Thyroid gland (tissue), 4 donors: ENCODE results near the gene ARGLU1. TPM values are rescaled to one million over a fixed set of nuclear protein-coding genes. Genes with fewer than 3 reads are reported as not detected.

Source experiments
- DNase-seq, 2 donors: peaks; one replicate each; pipeline ENCODE4 v3.0.0-alpha.2; 2019
- H3K27ac ChIP-seq, 3 donors: fragments of 200-600 bp; sonication (generic); 1 replicate in 2 of 3; 2 replicates in 1 of 3; pipeline ENCODE4 v1.5.1; 2016 to 2019; ENCODE audit warnings: mild to moderate bottlenecking in 1 of 3, moderate library complexity in 1 of 3
- H3K27me3 ChIP-seq: fragments of 200-600 bp; sonication (generic); one replicate; pipeline ENCODE4 v1.5.1; 2019
- H3K36me3 ChIP-seq, 2 donors: fragments of 200-600 bp; sonication (generic); one replicate each; pipeline ENCODE4 v1.5.1; 2016 to 2019
- H3K4me1 ChIP-seq, 2 donors: fragments of 200-600 bp; sonication (generic); one replicate each; pipeline ENCODE4 v1.5.1; 2017 to 2019
- H3K4me3 ChIP-seq, 3 donors: fragments of 200-600 bp; sonication (generic); replicated peaks in 1 of 3; 1 replicate in 2 of 3; 2 replicates in 1 of 3; pipeline ENCODE4 v1.5.1; 2016; ENCODE audit warnings: mild to moderate bottlenecking in 1 of 3
- H3K9me3 ChIP-seq: fragments of 200-600 bp; sonication (generic); one replicate; pipeline ENCODE4 v1.5.1; 2017
- CTCF ChIP-seq, 6 experiments: fragments of 200-600 bp in 3 of 6; fragments of 450-650 bp in 3 of 6; sonication (generic) in 3 of 6; IDR thresholded peaks; one replicate each; pipeline ENCODE4 v1.5.1; 2016 to 2019; ENCODE audit warnings: antibody characterized with exemption in 6 of 6, mild to moderate bottlenecking in 2 of 6, inconsistent platforms in 1 of 6, moderate library complexity in 1 of 6
- POLR2A ChIP-seq, 2 donors: fragments of 450-650 bp; IDR thresholded peaks; one replicate each; pipeline ENCODE4 v1.6.1; 2017; ENCODE audit warnings: antibody characterized with exemption in 2 of 2, mild to moderate bottlenecking in 2 of 2, moderate library complexity in 1 of 2
- WGBS, 2 donors: methylation state at CpG; one replicate each; pipeline ENCODE4 v1.1.5; 2017; 5-methylcytosine and 5-hydroxymethylcytosine counted together
- intact Hi-C: fragments of 100-400 bp; cut with DNase I; formaldehyde crosslinking; loops from one replicate; pipeline ENCODE4 v1.15.1; 2023
- total RNA-seq, 4 donors: library from RNA; depleted of rRNA; stranded (reverse); fragments of >200 nt; gene quantifications; one replicate each; pipeline ENCODE4 v1.2.3, GENCODE V29; 2016

ARGLU1 gene
- total RNA-seq, 4 donors from 2014 or later: 73.9 to 165 (median 119) TPM

- peak; percentile 56 to 69 for DNase-seq
- no peak overlapping the region for H3K27ac ChIP-seq
- H3K4me1 ChIP-seq: no peaks in the 10 kb centered on the region
- no peaks in the 10 kb centered on the region for H3K27me3 ChIP-seq
- no peaks in the 10 kb centered on the region for H3K36me3 ChIP-seq
- no peak overlapping the region for H3K4me3 ChIP-seq
- 4 to 15% methylated on average over 1 of the region's 1 CpG for WGBS, 2 donors
- intact Hi-C loops: loop anchor here (10.0 kb wide), 1 partner anchor 302 kb away; no protein-coding TSS in a partner anchor
- TF ChIP-seq CTCF (IDR thresholded peaks at IDR 0.05) (no peak), POLR2A (IDR thresholded peaks at IDR 0.05) (no peak)
- no peaks in the 10 kb centered on the region for H3K9me3 ChIP-seq
These were observed 44.8 kb upstream of the ARGLU1 start for GRCh38 chr13:106612688-106613087.

- H3K4me1 ChIP-seq: no peaks in the 10 kb centered on the region
- no peaks in the 10 kb centered on the region for H3K9me3 ChIP-seq
- no peak overlapping the region for H3K4me3 ChIP-seq
- H3K36me3 ChIP-seq: no peaks in the 10 kb centered on the region
- TF ChIP-seq POLR2A (IDR thresholded peaks at IDR 0.05): no peak
- no peak for TF ChIP-seq CTCF (IDR thresholded peaks at IDR 0.05)
- intact Hi-C loops: loop anchor here (10.0 kb wide), 1 partner anchor 304 kb away; no protein-coding TSS in a partner anchor
- H3K27me3 ChIP-seq: no peaks in the 10 kb centered on the region
- H3K27ac ChIP-seq: no peak overlapping the region
- 90 to 93% methylated on average over 1 of the region's 1 CpG for WGBS, 2 donors
- no peak for DNase-seq
These were observed 42.5 kb upstream of the ARGLU1 start for GRCh38 chr13:106610486-106610885.

DNA sequence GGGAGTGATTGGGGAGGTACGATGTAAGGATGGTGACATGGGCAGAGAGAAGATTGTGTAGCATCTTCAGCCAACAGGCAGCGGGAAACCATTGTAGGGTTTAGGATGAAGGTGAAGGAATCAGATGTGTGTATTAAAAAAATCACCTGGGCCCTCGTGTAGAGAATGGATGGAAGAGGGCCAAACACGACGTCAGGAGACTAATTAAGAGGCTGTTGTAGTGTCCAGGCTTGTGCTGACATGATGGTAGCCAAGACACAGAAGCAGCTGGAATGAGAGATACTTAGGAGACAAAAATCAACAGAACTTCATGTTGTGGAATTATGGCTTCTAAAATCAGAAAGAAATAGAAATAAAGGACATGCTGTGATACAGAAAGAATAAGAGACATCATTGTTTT lies 41.2 kb upstream of the ARGLU1 start:
- intact Hi-C loops: no loop called here
- H3K4me1 ChIP-seq: no peaks in the 10 kb centered on the region
- H3K27ac ChIP-seq: no peak overlapping the region
- no peaks in the 10 kb centered on the region for H3K27me3 ChIP-seq
- 62 to 63% methylated on average over 5 of the region's 5 CpGs for WGBS, 2 donors
- DNase-seq: no peak
- H3K4me3 ChIP-seq: no peak overlapping the region
- H3K9me3 ChIP-seq: no peaks in the 10 kb centered on the region
- no peak for TF ChIP-seq CTCF (IDR thresholded peaks at IDR 0.05)
- no peak for TF ChIP-seq POLR2A (IDR thresholded peaks at IDR 0.05)
- no peaks in the 10 kb centered on the region for H3K36me3 ChIP-seq

DNA sequence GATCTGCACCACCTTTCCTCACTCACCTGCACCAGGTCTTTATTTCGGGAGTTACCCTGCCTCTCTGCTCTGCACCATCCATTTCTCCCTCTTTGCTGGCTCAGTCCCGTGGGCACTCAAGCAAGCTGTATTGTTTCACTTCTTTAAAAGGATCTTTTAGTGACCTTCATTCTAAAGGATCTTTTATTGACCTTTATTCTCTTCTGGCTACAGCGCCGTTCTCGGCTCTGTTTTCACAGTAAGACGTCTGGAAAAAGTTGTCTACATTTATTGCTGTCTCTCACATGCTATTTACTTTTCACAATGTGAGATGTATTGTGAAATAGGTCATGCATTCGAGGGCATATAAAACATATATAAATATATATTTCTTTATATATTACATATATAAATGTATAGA lies 35.6 kb upstream of the ARGLU1 start:
- H3K4me3 ChIP-seq: no peak overlapping the region
- intact Hi-C loops: no loop called here
- H3K4me1 ChIP-seq: peaks cover 3 to 8% of the 10 kb centered on the region in 2 donors
- peak; percentile 27 to 42 for DNase-seq
- TF ChIP-seq CTCF (IDR thresholded peaks at IDR 0.05): no peak
- 29 to 31% methylated on average over 7 of the region's 7 CpGs for WGBS, 2 donors
- H3K36me3 ChIP-seq: no peaks in the 10 kb centered on the region
- H3K27ac ChIP-seq: no peak overlapping the region
- H3K9me3 ChIP-seq: no peaks in the 10 kb centered on the region
- H3K27me3 ChIP-seq: no peaks in the 10 kb centered on the region

DNA sequence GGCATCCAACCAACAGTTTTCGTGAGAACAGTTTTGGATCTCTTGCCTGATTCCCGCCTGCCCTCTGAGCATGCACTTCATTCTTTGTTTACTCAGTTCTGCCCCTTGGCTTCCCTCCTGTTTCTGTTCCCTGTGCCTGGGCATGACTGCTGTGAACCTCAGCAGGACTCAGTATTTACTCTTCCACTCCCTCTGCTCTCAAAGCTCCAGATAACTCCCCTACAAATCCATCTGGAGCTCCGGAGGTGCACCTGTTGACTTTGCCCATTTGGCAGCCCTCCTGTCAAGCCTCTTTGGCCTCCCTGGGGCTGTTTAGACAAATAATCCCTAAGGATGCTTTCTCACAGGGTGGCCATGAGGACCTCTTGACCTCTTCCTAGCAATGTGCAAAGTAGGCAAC lies 34.2 kb upstream of the ARGLU1 start:
- DNase-seq: peak; percentile 56 to 70
- H3K9me3 ChIP-seq: no peaks in the 10 kb centered on the region
- H3K4me1 ChIP-seq: peaks cover 11 to 14% of the 10 kb centered on the region in 2 donors
- H3K27me3 ChIP-seq: no peaks in the 10 kb centered on the region
- no peaks in the 10 kb centered on the region for H3K36me3 ChIP-seq
- H3K27ac ChIP-seq: no peak overlapping the region
- no peak overlapping the region for H3K4me3 ChIP-seq
- WGBS, 2 donors: 35 to 53% methylated on average over 3 of the region's 3 CpGs
- intact Hi-C loops: no loop called here
- TF ChIP-seq CTCF (IDR thresholded peaks at IDR 0.05) (no peak), POLR2A (IDR thresholded peaks at IDR 0.05) (no peak)
